Activated CD4-positive, alpha-beta memory T cell treated with anti-CD3 and anti-CD28 coated beads for 36 hours (primary cell): ENCODE measurements around the gene OR2A2. TPM values are rescaled to one million over a fixed set of nuclear protein-coding genes. Genes with fewer than 3 reads are reported as not detected.

Experiments used
- CTCF ChIA-PET: fragments of 350-600 bp; sonication (Branson Sonifier 250); formaldehyde crosslinking; loops from one replicate; lab custom pipeline; 2021; ENCODE audit warnings: antibody characterized with exemption, inconsistent platforms; lab: Charles Lee
- POLR2A ChIA-PET: fragments of 350-600 bp; sonication (Branson Sonifier 250); formaldehyde crosslinking; loops from one replicate; lab custom pipeline; 2021; ENCODE audit warnings: antibody characterized with exemption; lab: Charles Lee
- DNase-seq: peaks from one replicate; pipeline ENCODE4 v3.0.0-alpha.2; 2020
- H3K27ac Mint-ChIP-seq: one replicate; pipeline ENCODE4 v1.8.0; 2021; ENCODE audit warnings: mixed read lengths
- H3K27me3 Mint-ChIP-seq: one replicate; pipeline ENCODE4 v1.8.0; 2021; ENCODE audit warnings: mixed read lengths
- H3K36me3 Mint-ChIP-seq: one replicate; pipeline ENCODE4 v1.8.0; 2021; ENCODE audit warnings: mixed read lengths
- H3K4me1 Mint-ChIP-seq: one replicate; pipeline ENCODE4 v1.8.0; 2021; ENCODE audit warnings: low read depth, mixed read lengths
- H3K4me3 Mint-ChIP-seq: one replicate; pipeline ENCODE4 v1.8.0; 2021; ENCODE audit warnings: mild to moderate bottlenecking, mixed read lengths
- H3K9me3 Mint-ChIP-seq: one replicate; pipeline ENCODE4 v1.8.0; 2021; ENCODE audit warnings: mixed read lengths
- intact Hi-C: fragments of 100-400 bp; cut with micrococcal nuclease; formaldehyde crosslinking; loops from one replicate; pipeline ENCODE4 v1.15.1; 2023
- total RNA-seq, 2 experiments: library from RNA; stranded (reverse); gene quantifications; one replicate each; pipeline ENCODE4 v1.2.3, GENCODE V29; 2021

Gene OR2A2, protein sequence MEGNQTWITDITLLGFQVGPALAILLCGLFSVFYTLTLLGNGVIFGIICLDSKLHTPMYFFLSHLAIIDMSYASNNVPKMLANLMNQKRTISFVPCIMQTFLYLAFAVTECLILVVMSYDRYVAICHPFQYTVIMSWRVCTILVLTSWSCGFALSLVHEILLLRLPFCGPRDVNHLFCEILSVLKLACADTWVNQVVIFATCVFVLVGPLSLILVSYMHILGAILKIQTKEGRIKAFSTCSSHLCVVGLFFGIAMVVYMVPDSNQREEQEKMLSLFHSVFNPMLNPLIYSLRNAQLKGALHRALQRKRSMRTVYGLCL
- total RNA-seq = not detected

DNA sequence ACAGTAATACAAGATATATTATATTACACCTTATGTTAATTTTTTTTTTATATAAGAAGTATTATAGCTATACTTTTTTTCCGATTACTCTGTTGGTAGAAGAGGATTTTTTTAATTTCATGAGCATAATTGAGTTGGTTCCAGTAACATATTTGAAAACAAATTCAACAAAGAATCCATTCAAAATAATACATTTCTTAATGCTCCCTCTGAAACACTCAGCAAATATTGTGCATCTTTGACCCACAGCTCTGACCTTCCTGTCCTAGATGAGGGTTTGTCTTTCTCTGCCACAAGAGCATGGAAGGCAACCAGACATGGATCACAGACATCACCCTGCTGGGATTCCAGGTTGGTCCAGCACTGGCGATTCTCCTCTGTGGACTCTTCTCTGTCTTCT, at the start of gene OR2A2:
OR2A2 (plus strand) TSS at position 301 of the 400 bp plus-strand sequence; CDS start at position 301, 0 bp downstream.
- no peak within 1 kb of the TSS for H3K27ac Mint-ChIP-seq
- POLR2A ChIA-PET = no interaction called here

DNA sequence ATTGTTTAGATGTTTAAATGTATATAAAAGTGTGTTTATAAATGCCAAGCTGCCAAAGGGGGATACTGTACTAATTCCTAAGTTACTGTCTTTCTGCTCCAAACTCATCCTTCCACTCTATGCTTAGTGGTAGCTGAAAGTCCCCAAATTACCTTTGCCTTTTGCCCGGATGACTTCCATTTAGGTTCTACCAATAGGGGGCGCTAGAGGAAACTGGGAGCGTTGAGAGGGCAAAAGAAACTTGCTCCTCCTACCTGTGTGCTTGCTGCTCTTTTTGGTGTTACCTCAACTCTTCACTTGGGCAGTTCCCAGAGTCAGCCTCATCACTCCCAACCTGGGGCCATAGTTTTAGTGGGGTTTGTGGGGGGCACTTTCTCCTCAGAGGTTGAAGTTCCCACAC, 45.7 kb upstream of the OR2A2 start:
- H3K4me1 Mint-ChIP-seq = no peaks in the 10 kb centered on the region
- no peak for DNase-seq
- peaks cover 13% of the 10 kb centered on the region for H3K27me3 Mint-ChIP-seq
- intact Hi-C loops = no loop called here
- H3K9me3 Mint-ChIP-seq = peaks cover 2% of the 10 kb centered on the region
- ChIA-PET CTCF (interaction anchor here (0.6 to 3.2 kb wide), 4 partner anchors 10 to 65 kb away, joined by 3 to 14 read pairs (median 4); no protein-coding TSS in a partner anchor), POLR2A (no interaction called here)
- H3K36me3 Mint-ChIP-seq = no peaks in the 10 kb centered on the region
- H3K27ac Mint-ChIP-seq = no peak overlapping the region
- H3K4me3 Mint-ChIP-seq = no peak overlapping the region

More for the DNA sequence above, at the start of gene OR2A2:
- DNase-seq = no peak
- intact Hi-C loops = no loop called here
- Mint-ChIP-seq H3K4me3 (no peak within 1 kb of the TSS), H3K27me3 (peaks cover 9% of the 10 kb centered on the region), H3K9me3 (no peaks in the 10 kb centered on the region), H3K36me3 (no peaks in the 10 kb centered on the region), H3K4me1 (no peaks in the 10 kb centered on the region)
- CTCF ChIA-PET = interaction anchor here (2.0 kb wide), 1 partner anchor 19 kb away, joined by 5 read pairs; no protein-coding TSS in a partner anchor

DNA sequence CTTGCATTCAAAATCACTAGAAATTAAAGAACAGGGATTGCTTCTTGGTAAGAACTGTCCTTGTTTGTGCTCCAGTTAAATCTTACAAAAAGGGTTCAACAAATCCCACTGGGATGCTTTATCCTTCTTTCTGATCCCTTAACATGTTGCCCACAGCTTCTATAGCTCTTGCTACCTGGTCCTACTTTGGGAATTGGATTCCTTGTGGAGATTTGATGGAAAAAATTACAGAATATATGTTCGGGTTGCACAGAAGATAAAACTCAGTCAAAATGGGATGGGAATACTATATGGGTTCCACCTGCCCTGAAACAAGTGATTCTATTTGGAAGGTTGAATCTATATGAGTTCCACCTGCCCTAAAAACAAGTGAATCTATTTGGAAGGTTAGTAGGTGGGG, 39.9 kb upstream of the OR2A2 start, which contains the start of gene OR2A25:
OR2A25 (plus strand) TSS at position 301 of the 400 bp plus-strand sequence. CDS start 4,409 bp downstream, outside the sequence.
- DNase-seq = no peak
- CTCF ChIA-PET = no interaction called here
- no peaks in the 10 kb centered on the region for H3K9me3 Mint-ChIP-seq
- H3K4me3 Mint-ChIP-seq = no peak within 1 kb of the TSS
- H3K36me3 Mint-ChIP-seq = no peaks in the 10 kb centered on the region
- H3K27ac Mint-ChIP-seq = no peak within 1 kb of the TSS
- intact Hi-C loops = no loop called here
- H3K27me3 Mint-ChIP-seq = peaks cover 11% of the 10 kb centered on the region
- POLR2A ChIA-PET = no interaction called here
- no peaks in the 10 kb centered on the region for H3K4me1 Mint-ChIP-seq

DNA sequence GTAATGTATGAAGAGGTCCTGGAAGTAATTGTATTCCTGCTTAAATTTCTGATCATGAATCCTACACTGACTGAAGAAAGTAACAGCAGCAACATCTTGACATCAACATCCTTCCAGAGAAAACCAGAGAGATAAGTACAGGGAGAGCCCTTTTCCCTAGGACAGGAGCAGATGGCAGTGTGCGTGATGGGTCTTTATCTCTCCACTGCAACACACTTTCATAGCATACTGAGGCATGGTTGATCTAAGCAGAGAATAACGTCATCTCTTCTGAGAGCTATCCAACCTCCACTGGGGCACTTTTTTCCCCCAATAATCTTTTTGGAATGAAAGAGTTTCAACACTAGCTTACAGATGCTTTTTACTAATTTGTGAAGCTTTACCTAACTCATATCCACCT, 39.4 kb upstream of the OR2A2 start:
- DNase-seq = no peak
- intact Hi-C loops = no loop called here
- no peak overlapping the region for H3K4me3 Mint-ChIP-seq
- H3K27ac Mint-ChIP-seq = no peak overlapping the region
- ChIA-PET POLR2A (no interaction called here), CTCF (no interaction called here)
- H3K9me3 Mint-ChIP-seq = no peaks in the 10 kb centered on the region
- peaks cover 12% of the 10 kb centered on the region for H3K27me3 Mint-ChIP-seq
- H3K36me3 Mint-ChIP-seq = no peaks in the 10 kb centered on the region
- H3K4me1 Mint-ChIP-seq = no peaks in the 10 kb centered on the region

DNA sequence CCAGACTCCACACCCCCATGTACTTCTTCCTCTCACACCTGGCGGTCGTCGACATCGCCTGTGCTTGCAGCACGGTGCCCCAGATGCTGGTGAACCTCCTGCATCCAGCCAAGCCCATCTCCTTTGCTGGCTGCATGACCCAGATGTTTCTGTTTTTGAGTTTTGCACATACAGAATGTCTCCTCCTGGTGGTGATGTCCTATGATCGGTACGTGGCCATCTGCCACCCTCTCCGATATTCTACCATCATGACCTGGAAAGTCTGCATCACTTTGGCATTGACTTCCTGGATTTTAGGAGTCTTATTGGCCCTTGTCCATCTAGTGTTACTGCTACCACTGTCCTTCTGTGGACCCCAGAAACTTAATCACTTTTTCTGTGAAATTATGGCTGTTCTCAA, 35.0 kb upstream of the OR2A2 start:
- intact Hi-C loops = no loop called here
- Mint-ChIP-seq H3K9me3 (no peaks in the 10 kb centered on the region), H3K4me3 (no peak overlapping the region), H3K27me3 (peaks cover 7% of the 10 kb centered on the region), H3K27ac (no peak overlapping the region), H3K4me1 (no peaks in the 10 kb centered on the region), H3K36me3 (no peaks in the 10 kb centered on the region)
- ChIA-PET CTCF (no interaction called here), POLR2A (no interaction called here)
- no peak for DNase-seq

DNA sequence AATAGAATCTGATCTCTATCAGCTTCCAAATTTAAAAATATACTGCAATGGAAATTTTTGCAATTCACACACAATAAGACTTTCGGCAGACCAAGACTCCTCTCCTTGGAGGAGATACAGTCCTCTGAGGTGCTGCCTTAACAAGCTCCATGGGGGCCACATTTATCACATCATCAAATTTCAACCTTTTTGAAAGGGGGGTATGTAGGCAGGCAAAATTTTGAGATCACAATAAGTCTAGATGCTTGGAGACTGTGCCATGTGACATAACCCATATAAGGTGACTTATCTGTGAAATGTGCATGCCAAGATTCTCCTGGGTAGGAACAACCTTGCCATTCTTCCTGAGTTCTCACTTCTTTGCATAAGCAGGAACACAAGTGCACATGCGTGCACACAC, 23.4 kb upstream of the OR2A2 start, which contains the start of gene OR2A12:
OR2A12 (plus strand) TSS at position 301 of the 400 bp plus-strand sequence. CDS start 8,830 bp downstream, outside the sequence.
- H3K36me3 Mint-ChIP-seq = no peaks in the 10 kb centered on the region
- no peak for DNase-seq
- H3K9me3 Mint-ChIP-seq = peaks cover 4% of the 10 kb centered on the region
- no peak within 1 kb of the TSS for H3K4me3 Mint-ChIP-seq
- H3K27me3 Mint-ChIP-seq = peaks cover 4% of the 10 kb centered on the region
- intact Hi-C loops = no loop called here
- ChIA-PET POLR2A (no interaction called here), CTCF (no interaction called here)
- H3K27ac Mint-ChIP-seq = no peak within 1 kb of the TSS
- no peaks in the 10 kb centered on the region for H3K4me1 Mint-ChIP-seq

DNA sequence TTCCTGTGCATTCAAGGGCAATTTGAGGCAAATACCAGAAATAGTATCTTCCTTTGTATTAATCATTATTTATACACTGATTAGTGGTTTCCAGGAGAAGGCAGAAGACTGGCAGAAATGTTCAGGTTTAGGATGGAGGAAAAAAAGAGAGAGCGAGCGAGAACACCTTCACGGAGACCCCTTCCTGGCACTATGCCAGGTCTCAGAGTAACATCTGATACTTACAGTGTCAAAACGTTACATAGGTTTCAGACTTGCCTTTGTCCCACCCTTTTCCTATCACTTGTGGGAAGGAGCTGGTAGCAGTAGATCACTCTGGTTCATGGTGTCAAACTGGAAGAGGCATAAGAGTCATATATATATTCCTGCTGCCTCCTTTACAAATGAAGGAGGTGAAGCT, 22.7 kb upstream of the OR2A2 start:
- intact Hi-C loops = no loop called here
- ChIA-PET CTCF (no interaction called here), POLR2A (no interaction called here)
- H3K9me3 Mint-ChIP-seq = peaks cover 9% of the 10 kb centered on the region
- peaks cover 4% of the 10 kb centered on the region for H3K27me3 Mint-ChIP-seq
- no peak overlapping the region for H3K27ac Mint-ChIP-seq
- no peaks in the 10 kb centered on the region for H3K4me1 Mint-ChIP-seq
- H3K36me3 Mint-ChIP-seq = peaks cover 4% of the 10 kb centered on the region
- DNase-seq = no peak
- no peak overlapping the region for H3K4me3 Mint-ChIP-seq

DNA sequence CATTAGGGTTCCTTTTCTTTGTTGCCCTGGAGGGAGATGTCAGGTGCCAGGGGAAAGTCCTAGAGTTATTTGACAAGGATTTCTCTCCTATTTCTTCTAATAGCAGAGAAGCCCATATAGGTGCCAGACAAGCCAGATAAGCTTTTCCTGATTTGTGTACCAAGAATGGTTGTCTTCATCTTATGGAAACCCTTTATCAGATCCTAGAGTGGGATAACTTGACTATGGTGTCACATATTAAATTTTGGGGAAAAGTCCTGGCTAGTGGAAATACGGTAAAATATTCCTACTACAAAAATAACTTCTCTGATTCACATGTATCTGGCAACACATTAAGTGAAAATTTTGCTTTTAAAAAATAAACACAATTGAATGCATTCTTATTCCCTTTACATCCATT, 22.2 kb upstream of the OR2A2 start:
- Mint-ChIP-seq H3K4me1 (no peaks in the 10 kb centered on the region), H3K36me3 (peaks cover 4% of the 10 kb centered on the region), H3K27me3 (peaks cover 4% of the 10 kb centered on the region), H3K27ac (no peak overlapping the region), H3K9me3 (peaks cover 9% of the 10 kb centered on the region), H3K4me3 (no peak overlapping the region)
- ChIA-PET POLR2A (no interaction called here), CTCF (no interaction called here)
- intact Hi-C loops = no loop called here
- DNase-seq = no peak

DNA sequence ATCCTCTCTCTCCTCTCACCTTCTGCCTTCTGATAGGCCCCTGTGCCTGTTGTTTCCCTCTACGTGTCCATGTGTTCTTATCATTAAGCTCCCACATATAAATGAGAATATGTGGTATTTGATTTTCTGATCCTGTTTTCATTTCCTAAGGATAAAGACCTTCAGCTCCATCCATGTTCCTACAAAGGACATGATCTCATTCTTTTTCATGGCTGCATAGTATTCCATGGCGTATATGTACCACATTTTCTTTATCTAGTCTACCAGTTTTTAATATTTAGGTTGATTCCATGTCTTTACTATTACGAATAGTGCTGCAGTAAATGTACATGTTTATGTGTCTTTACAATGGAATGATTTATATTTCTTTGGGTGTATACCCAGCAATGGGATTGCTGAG, 18.7 kb upstream of the OR2A2 start:
- Mint-ChIP-seq H3K27me3 (peaks cover 3% of the 10 kb centered on the region), H3K9me3 (peaks cover 9% of the 10 kb centered on the region), H3K36me3 (peaks cover 4% of the 10 kb centered on the region), H3K4me3 (no peak overlapping the region), H3K27ac (no peak overlapping the region), H3K4me1 (no peaks in the 10 kb centered on the region)
- ChIA-PET POLR2A (no interaction called here), CTCF (no interaction called here)
- intact Hi-C loops = no loop called here
- no peak for DNase-seq

DNA sequence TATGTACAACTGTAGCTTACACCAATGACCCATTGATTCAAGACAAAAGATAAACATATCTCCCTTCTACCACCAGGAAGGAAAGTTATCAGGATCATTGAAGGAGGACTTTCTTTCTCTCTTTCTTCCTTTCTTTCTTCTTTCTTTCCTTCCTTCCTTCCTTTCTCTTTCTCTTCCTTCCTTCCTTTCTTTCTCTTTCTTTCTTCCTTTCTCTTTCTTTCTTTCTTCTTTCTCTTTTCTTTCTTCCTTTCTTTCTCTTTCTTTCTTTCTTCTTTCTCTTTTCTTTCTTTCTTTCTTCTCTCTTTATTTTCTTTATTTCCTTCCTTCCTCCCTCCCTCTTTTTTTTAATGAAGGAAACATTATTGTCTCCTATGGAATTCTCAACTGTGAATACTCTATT, 10.6 kb upstream of the OR2A2 start:
- no peak overlapping the region for H3K4me3 Mint-ChIP-seq
- no peaks in the 10 kb centered on the region for H3K9me3 Mint-ChIP-seq
- no peak overlapping the region for H3K27ac Mint-ChIP-seq
- H3K27me3 Mint-ChIP-seq = peaks cover 5% of the 10 kb centered on the region
- intact Hi-C loops = no loop called here
- no peaks in the 10 kb centered on the region for H3K36me3 Mint-ChIP-seq
- DNase-seq = no peak
- H3K4me1 Mint-ChIP-seq = peaks cover 8% of the 10 kb centered on the region
- ChIA-PET CTCF (no interaction called here), POLR2A (no interaction called here)

DNA sequence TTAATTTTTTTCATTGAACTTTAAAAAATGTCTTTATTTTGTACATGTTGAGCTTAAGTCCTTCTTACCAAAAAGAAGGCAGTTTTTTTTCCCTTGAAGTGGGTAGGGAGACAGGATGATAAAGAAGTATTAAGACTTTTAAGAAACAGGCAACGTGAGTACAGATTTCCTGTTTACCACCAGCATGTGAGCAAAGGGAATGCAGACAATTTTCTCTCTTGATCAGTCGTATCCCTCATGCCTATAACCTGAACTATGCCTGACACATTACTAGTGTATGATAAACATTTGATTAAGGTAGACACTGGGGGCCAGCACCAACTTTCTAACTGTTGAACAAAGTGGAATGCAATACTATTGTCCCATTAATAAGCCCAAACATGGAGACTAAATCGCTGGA, 8.8 kb upstream of the OR2A2 start:
- intact Hi-C loops = no loop called here
- H3K4me1 Mint-ChIP-seq = peaks cover 8% of the 10 kb centered on the region
- H3K36me3 Mint-ChIP-seq = no peaks in the 10 kb centered on the region
- H3K4me3 Mint-ChIP-seq = no peak overlapping the region
- H3K9me3 Mint-ChIP-seq = no peaks in the 10 kb centered on the region
- CTCF ChIA-PET = no interaction called here
- peaks cover 6% of the 10 kb centered on the region for H3K27me3 Mint-ChIP-seq
- H3K27ac Mint-ChIP-seq = no peak overlapping the region
- POLR2A ChIA-PET = no interaction called here
- DNase-seq = no peak

DNA sequence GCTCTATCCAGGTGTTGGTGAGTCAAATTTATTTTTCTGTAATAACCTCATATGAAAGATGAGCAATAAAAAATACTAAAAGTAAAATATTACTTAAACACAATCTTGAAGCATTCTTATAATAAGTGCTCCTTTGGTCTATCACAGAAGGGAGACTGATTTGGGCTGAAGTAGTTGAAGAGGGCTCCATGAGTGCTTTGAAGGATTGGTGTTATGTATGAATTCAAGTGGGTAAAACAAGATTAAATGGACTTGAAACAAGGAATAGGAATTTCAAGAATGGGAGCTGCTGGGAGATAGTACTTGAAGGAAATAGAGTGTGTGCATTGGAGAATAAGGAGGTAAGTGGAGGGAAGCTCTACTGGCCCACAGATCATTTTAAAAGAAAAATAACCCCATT, 7.3 kb upstream of the OR2A2 start:
- POLR2A ChIA-PET = no interaction called here
- intact Hi-C loops = no loop called here

DNA sequence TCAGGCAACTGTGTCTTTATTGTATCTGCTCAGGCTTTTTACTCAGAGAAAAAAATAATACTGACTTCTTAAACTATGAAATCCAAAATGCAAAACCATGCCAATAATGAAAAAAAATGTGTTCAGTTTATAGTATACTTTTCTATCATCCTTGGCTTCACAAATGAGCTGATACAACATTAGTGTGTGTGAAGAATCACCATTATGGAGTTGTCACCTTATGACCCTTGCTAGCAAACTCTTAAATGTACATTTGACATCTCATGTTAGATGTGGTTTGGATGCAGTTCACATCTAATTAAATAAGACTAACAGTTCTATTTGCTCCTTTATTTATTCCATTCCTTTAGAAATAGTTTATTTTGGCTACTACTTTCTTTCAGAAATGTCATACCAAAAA, 4.2 kb upstream of the OR2A2 start:
- intact Hi-C loops = no loop called here
- POLR2A ChIA-PET = no interaction called here
- Mint-ChIP-seq H3K9me3 (no peaks in the 10 kb centered on the region), H3K4me1 (peaks cover 8% of the 10 kb centered on the region), H3K27ac (no peak overlapping the region), H3K36me3 (no peaks in the 10 kb centered on the region), H3K4me3 (no peak overlapping the region), H3K27me3 (peaks cover 2% of the 10 kb centered on the region)
- no peak for DNase-seq
- CTCF ChIA-PET = interaction anchor here (0.7 kb wide), 1 partner anchor 23 kb away, joined by 3 read pairs; no protein-coding TSS in a partner anchor

More for the DNA sequence above, 7.3 kb upstream of the OR2A2 start:
- peaks cover 8% of the 10 kb centered on the region for H3K4me1 Mint-ChIP-seq
- H3K27me3 Mint-ChIP-seq = peaks cover 2% of the 10 kb centered on the region
- no peak overlapping the region for H3K27ac Mint-ChIP-seq
- DNase-seq = no peak
- H3K36me3 Mint-ChIP-seq = no peaks in the 10 kb centered on the region
- no peak overlapping the region for H3K4me3 Mint-ChIP-seq
- CTCF ChIA-PET = interaction anchor here (0.8 kb wide), 1 partner anchor 26 kb away, joined by 3 read pairs; no protein-coding TSS in a partner anchor
- H3K9me3 Mint-ChIP-seq = no peaks in the 10 kb centered on the region
